GM18868 (cell line): ENCODE results near the gene RRN3.
A peak's percentile ranks its signal among the peaks of the same experiment; 100 is the strongest.
"Not testable (repeated sequence)": the region's sequence is repeated elsewhere in the genome, so short reads cannot be mapped to it uniquely, and the experiment has no call there.

ENCODE experiments used
- ATAC-seq: cut with Tn5 transposase; IDR thresholded peaks from one replicate; pipeline ENCODE4 v1.9.1; 2021; ENCODE audit warnings: mild to moderate bottlenecking, moderate library complexity; ENCODE audit not compliant: unreplicated experiment

The RRN3 gene

DNA sequence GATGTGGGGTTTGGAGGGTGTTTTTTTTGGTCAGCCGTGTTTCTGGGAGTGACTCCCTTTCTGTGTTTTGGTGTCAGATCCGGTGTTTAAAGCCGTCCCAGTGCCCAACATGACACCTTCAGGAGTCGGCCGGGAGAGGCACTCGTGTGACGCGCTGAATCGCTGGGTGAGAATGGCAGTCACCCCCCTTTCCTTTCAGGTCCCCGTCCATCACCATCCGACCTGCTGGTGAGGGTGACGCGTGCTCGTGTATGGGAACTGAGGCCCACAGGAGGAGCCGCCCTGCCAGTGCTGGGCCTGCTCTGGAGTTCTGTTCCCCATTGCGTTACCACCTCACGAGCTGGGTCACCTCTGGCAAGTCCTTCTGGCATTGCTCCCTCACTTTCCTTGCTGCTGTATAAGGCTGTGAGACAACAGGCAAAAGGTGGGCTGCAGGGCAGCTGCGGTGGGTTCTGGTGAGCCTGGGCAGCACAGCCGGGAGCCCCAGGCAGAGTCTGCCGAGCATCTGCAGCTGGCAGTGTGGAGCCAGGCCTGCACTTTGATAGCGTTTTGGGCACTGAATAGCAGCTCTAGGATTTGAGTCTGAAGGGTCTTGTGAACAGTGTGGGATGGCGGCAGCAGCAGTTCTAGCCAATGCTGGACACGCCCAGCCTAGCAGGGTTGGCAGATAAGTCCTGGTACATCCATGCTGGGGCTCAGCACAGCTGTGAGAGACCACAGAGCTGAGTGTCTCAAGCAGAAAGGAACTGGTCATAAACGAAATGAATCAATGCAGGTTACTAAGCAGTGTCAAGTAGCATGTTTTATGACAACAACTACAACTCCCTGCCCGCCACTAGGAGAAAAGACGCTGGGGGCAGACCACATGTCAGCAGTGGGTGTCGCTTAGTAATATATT, 65.0 kb downstream of the RRN3 start:
- not testable (repeated sequence) for ATAC-seq

DNA sequence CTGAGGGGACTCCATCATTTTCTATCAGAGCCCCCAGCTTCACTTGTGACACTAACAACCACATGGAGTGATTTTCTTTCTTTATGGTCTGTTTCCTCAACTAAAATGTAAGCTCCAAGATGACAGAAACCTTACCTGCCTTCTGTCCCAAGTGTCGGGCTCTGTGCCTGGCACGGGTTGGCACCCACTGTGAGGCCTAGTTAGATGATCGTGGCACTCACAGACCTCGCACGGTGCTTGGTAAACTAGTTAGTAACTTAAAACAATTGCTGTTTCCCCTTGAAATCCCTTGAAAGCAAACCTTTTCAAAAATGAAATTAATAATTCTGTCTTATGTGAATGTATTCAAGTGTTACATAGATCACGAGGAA, 65.7 kb downstream of the RRN3 start:
- ATAC-seq: not testable (repeated sequence)

DNA sequence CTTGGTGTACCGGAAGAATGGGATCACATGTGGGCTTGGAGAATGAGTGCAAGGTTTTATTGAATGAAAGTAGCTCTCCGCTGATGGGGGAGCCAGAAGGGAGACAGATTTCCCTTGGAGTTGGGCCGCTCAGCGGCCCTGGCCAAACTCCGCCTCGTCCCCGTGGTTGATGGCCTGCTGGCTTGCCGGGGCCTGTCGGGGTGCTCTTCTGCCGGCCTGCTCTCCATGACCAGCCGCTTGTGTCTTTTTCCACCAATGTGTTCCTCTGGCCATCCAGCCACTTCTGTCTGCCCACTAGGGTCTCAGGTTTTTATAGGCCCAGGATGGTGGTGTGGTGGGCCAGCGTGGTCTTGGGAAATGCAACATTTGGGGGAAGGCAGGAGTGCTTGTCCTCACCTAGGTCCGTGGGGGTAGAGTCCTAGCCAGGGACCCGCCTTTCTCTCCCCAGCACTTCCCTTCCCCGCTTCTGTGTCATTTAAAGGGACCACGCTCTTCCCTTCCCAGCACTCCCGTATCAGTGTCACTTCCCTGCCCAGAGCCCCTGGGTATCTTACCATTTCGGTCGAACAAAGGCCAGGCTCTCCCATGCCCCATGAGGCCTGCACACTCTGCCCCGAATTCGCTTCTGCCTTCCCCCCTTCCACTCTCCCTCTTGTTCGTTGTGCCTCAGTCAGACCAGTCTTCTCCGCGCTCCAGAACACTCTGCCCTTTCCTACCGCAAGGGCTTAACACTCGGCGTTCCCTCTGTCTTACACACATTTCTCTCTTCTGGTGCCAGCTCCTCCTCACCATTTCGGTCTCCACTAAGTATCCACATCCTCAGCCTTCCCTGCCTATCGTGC, 66.3 kb downstream of the RRN3 start:
- ATAC-seq: not testable (repeated sequence)

DNA sequence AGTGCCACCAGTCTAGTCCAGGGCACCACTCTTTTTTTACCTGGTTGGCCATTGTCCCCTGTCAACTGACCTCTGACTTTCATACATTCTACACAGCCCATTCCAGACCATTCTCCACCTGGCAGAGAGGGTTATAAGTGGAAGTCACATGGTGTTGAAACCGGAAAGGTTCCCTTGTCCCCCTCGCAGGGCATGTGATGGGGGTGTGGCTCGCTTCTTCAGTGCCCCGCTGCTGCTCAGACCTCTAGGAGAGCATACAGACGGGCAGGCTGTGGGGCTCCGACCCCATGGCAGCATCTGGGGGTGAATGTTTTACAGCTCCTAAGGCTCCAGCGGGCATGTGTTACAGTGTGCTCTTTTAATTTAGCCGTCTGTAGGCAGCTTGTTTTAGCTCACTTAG, 67.0 kb downstream of the RRN3 start:
- ATAC-seq: not testable (repeated sequence)

DNA sequence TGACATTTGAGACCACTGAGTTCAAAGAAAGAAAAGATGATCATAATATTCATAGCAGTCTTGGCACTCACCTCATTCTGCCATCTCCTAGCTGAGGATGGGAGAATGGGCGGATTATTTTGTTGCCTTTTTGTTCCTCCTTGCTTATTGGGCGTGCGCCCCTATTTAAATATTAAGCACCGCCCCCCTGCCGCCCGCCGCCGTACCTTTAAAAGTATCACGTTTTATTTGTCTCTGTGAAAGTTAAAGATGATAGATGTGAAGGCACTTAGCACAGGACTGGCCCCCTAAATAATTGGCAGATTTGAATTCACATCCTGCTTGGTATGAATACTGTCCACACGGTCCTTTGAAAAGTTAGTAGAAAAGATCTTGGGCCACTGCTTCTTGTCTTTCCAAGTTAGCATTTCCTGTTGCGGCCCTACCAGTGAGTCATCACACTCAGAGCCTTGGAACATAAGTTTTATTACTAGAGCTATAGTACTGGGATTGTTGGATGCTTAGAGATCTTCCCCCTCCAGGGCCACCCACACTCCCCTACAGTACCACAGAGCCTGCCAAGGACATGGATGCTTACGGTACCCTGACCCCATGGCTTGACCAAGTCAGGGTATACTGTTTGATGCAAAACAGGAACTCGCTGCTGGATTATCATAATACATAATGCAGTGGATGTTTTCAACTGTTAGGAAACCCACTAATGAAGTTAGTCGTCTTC, 68.7 kb downstream of the RRN3 start:
- not testable (repeated sequence) for ATAC-seq

DNA sequence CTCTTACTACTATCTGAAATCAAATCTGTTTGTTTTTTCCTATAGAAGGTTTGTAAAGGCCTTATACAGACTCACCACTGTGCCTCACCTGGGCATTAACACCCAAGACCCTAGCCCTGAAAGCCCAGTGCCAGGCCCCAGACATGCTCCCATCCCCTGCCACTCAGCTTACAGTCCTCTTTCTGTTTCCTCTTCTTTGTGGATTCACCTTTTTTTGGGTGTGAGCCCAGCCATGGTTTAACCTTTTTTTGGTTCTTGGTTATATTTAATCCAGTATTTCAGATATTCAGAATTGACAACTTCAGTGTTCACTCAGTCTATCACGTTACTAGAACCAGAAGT, 69.2 kb downstream of the RRN3 start:
- ATAC-seq: not testable (repeated sequence)

DNA sequence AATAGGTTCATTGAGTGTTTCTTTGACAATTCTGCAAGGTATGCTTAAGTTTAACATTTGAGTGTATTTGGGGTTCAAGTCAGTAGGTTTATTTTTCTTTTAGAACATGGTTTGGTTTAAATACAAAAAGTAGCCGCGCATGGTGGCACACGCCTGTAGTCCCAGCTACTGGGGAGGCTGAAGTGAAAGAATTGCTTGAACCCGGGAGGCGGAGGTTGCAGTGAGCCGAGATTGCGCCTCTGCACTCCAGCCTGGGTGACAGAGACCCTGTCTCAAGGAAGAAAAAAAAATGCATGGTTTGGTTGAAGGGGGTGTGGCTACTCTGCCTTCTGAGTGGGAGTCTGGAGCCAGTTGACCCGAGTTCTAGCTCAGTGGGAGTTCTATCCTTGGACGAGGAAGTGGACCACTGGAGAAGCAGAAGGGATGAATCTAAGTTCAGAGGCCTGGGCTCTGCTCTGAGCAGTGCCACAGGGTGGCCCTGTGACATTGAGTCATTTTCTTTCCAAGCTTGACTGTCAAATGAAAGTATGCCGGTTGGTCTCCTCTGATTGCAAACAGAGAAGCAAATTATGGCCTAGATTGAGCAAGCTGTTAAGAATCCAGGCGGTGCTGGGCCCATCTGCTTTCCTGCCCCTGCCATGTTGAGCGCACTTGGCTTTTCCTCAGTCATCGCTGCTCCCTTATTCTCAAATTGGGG, 70.5 kb downstream of the RRN3 start:
- not testable (repeated sequence) for ATAC-seq

DNA sequence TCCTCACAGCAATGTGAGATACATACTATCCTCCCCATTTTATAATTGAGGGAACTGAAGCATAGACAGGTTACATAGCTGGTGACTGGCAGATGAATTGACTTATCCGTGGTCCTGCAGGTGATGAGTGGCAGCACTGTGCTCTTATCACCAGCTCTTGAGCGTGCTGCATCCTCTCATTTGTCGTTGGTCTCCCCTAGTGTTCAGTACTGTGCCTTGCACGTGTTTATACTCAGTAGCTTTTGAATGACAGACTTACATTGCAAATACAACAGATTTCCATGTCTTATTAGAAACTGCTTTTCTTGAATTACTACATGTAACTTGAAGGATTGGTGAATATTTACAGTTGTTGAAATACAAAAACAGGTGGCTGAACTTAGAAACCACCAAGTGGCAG, 71.9 kb downstream of the RRN3 start:
- peak; percentile 75 for ATAC-seq

DNA sequence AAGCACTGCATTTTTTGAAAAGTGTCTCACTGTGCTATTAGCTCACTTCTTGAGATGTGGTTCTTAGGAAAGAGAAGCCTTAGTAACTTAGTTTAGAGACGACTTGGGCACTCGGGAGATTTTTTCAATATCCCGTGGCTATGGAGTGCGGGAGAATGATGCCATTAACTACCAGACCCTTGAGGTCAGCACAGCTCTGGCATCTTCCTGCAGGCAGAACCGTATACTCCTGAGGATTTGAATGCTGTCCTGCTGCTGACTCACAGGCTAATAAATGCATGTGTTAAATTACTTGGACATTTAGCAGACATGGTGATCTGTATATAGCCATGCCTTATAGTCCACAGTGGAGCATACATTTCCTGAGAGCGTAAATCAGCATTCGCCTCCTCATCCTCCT, 72.6 kb downstream of the RRN3 start:
- not testable (repeated sequence) for ATAC-seq

DNA sequence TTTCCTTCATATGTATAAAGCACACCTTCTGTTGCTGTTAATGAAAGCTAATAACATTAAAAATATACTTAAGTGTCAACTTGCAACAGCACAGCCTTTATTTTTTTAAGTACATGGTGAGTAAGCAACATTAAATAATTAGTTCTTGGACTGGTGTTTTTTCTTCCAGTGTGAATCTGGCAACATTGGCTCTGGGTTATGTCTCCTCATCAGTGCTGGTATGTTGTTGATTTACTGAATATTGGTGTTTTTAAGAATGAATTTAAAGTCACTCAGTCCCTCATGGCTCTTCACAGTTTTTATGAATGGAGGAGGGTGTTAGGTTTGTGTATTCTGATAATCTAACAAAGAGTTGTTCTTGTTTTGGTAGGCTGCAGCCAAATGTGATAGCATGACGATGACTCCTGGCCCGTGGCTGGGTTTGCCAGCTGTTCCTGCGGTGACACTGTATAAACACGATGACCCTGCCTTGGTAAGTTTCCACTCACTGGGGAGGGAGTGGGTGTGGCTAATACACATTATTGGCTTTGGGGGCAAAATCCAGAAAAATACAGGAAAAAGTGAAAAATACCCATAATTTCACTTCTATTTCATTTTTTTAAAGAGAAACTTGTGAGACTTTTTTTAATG, 77.0 kb downstream of the RRN3 start:
- ATAC-seq: not testable (repeated sequence)

DNA sequence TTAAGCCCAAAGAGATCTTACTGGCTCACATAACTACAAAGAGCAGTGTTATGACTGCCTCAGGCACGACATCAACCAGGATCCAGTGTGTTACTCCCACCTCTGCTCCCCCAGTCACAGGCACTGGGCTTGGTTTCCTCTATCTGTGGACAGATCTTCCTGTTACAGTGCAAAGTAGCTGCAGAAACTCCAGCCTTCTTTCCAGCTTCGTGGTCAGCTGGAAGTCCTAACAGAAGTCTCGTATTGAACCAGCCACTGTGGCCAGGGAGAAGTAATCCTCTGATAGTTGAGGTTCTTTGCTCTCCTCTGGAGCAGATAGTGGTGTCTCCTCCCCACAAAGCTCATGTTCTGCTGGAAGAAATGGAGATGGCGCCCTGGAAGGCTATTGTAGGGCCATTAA, 77.7 kb downstream of the RRN3 start:
- not testable (repeated sequence) for ATAC-seq

DNA sequence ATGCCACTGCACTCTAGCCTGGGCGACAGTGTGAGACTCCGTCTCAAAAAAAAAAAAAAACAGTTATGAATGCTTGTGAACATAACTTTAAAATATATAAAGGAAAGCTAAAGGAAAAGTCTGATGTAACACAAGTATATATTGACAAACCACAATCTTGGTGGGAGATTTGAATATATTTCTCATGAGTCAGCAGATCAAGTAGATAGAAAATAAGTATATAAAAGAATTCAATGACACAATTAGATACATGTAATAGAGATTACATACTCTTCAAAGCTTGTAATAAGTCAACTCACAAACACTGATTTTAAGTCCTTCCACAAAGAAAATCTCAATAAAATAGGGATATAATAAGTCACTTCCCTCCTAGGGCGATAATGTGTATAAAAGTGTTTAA, 78.4 kb downstream of the RRN3 start:
- not testable (repeated sequence) for ATAC-seq

DNA sequence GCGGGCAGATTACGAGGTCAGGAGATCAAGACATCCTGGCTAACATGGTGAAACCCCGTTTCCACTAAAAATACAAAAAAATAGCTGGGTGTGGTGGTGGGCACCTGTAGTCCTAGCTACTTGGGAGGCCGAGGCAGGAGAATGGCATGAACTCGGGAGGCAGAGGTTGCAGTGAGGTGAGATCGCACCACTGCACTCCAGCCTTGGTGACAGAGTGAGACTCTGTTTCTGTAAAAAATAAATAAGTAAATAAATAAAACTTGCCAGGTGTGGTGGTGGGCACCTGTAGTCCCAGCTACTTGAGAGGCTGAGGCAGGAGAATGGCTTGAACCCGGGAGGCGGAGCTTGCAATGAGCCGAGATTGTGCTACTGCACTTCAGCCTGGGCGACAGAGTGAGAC, 81.1 kb downstream of the RRN3 start:
- ATAC-seq: not testable (repeated sequence)
